Astrocyte of the cerebellum (primary cell): Measurements from ENCODE around the gene DLX4.

Experiments
- DNase-seq: peaks from one replicate; pipeline ENCODE4 v3.0.0-alpha.2; 2011; ENCODE audit warnings: low read depth
- H3K4me3 ChIP-seq: 2 replicates; pipeline ENCODE4 v1.5.1; 2011; ENCODE audit warnings: mild to moderate bottlenecking, low read depth, low read length, moderate library complexity
- in situ Hi-C: cut with HindIII; loops from 2 replicates; pipeline ENCODE4 v1.10.0; 2017; ENCODE audit warnings: low sequenced_read_pairs
- TF ChIP-seq, protein P1 (sequence below): IDR thresholded peaks from 2 replicates; pipeline ENCODE4 v1.5.1; 2012; ENCODE audit warnings: low read length, low read depth, moderate library complexity, mild to moderate bottlenecking; ENCODE audit errors: missing control alignments

The DLX4 gene

DNA sequence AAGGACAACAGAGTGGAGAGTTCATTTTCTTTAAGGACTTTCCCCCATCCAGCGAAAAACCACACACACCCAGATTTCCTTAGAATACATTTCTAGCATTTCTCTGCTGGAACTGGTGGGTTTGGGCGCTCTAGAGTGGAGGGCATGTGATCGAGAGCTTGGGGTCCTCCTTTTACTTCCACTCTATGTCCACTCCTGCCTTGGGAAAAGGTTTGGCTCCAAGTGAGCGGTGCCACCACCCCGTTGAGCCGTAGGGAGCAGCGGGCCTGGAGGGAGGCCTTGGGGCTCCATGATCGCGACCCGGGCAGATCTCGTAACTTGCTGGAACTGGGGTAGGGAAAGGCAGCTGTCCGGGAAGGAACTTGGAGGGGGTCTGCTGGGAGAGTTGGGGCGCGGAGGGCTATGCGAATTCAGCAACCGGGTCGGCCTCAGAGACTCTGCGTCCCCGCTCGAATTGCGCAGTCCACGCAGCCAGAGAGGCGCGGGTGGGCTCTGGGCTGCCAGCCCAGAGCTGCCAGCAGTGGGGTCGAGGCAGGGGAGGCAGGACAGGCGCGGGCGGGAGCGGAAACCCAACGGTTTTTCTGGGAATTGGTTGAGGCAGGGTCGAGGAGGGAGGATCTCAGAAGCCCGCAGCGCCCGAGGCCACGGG lies 2.3 kb downstream of the DLX4 start:
- TF ChIP-seq, protein P1, sequence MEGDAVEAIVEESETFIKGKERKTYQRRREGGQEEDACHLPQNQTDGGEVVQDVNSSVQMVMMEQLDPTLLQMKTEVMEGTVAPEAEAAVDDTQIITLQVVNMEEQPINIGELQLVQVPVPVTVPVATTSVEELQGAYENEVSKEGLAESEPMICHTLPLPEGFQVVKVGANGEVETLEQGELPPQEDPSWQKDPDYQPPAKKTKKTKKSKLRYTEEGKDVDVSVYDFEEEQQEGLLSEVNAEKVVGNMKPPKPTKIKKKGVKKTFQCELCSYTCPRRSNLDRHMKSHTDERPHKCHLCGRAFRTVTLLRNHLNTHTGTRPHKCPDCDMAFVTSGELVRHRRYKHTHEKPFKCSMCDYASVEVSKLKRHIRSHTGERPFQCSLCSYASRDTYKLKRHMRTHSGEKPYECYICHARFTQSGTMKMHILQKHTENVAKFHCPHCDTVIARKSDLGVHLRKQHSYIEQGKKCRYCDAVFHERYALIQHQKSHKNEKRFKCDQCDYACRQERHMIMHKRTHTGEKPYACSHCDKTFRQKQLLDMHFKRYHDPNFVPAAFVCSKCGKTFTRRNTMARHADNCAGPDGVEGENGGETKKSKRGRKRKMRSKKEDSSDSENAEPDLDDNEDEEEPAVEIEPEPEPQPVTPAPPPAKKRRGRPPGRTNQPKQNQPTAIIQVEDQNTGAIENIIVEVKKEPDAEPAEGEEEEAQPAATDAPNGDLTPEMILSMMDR = no peak
- no peak for DNase-seq
- in situ Hi-C loops = no loop called here
- H3K4me3 ChIP-seq = no peak overlapping the region

DNA sequence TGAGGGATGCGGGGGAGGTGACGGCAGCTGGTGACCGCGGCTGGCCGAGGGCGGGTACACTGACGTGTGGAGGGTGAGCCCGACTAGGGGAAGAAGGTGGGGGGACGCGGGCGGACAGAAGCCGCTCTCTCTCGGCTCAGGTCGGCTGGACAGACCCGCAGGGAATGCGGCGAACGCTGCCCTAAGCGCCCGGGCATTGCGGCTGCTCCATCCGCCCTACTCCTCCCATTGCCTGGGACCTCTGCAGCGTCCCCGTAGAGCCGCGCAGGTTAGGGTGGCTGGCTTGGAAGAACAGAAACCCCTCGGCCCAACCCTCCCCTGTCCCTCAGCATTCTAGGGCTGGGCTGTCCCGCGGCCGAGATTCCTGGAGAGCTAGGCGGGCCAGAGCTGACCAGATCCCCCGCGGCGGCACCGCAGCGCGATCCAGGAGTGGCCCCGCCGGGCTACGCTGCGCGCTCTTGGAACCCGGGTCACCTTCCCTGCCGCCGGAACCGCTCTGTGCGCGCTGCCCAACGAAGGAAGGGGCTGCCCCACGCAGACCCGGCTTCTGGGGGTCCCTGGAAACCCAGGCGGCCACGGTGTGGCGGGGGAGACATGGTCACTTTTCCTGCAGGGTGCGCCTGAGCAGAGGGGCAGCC lies 3.0 kb downstream of the DLX4 start:
- TF ChIP-seq, protein P1 = no peak
- H3K4me3 ChIP-seq = no peak overlapping the region
- in situ Hi-C loops = no loop called here
- no peak for DNase-seq

DNA sequence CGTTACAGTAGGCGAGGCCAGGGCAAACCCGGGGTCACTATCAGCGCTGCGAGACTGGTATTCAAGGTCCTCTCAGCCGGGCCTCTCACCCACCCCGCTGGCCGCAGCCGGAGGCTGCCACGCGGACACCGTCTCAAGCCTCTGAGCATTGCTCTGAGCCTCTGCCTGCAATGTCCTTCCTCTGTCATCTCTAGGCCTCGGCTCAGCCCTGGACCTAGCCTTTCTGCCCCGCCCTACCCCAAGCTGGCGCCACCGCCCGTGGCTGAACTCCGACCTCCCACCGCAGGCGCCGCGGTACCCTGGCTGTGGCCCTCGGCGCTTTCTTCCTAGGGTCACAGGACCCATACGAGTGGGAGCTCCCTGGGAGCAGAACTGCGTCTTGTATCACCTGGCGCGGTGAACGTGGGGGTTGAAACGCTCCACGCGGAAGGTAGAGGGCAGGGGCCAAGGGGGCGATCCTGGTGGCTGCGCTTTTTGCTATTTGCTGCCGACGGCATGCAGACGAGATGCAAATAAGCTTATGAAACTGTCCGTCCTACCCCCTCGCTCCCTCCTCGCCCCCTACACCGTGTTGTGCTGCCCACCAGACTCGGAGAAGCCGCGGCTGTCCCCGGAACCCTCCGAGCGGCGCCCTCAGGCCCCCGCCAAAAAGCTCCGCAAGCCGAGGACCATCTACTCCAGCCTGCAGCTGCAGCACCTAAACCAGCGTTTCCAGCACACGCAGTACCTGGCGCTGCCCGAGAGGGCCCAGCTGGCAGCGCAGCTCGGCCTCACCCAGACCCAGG lies 3.7 kb downstream of the DLX4 start:
- H3K4me3 ChIP-seq = no peak overlapping the region
- in situ Hi-C loops = no loop called here
- no peak for DNase-seq

DNA sequence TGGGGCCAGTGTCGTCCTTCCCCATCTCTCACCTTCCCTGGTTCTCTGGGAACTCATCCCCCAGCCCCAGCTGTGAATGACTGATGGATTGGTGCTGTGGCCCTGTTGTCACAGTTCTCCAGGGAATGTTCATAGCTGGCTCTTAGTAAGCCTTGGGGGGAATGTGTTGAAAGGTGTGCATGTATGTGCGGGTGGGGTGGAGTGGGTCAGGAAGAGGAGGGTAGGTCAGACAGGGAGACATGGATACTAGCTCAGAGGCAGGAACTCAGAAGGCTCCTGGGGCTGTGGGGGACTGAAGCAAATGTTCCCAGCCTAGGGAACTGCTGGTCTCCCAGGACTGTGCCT lies 4.3 kb downstream of the DLX4 start:
- DNase-seq = no peak
- H3K4me3 ChIP-seq = no peak overlapping the region
- in situ Hi-C loops = no loop called here
- TF ChIP-seq, protein P1 = no peak

More for the DNA sequence above, 3.7 kb downstream of the DLX4 start:
- TF ChIP-seq, protein P1 = no peak

DNA sequence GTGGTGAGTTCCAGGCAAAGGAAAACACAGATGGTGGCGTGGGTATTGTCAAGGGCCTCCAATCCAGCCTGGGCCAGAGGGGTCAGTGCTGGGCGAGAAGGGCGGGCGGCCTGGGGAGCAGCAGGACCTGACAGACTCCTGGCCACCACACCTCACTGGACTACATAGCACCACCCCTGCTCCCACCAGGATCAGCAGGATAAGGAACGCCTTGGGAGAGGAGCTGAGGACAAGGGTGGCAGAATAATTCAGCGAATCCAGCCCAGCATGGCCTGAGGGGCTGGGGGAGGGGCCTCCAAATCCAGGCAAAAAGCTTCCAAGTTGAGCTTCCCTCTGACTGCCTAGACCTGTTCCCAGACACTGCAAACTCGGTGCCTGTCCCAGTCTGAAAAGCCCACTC lies 6.5 kb downstream of the DLX4 start:
- in situ Hi-C loops = loop anchor here (25.0 kb wide), 1 partner anchor 463 kb away; no protein-coding TSS in a partner anchor
- no peak for DNase-seq
- no peak overlapping the region for H3K4me3 ChIP-seq
- TF ChIP-seq, protein P1 = no peak

DNA sequence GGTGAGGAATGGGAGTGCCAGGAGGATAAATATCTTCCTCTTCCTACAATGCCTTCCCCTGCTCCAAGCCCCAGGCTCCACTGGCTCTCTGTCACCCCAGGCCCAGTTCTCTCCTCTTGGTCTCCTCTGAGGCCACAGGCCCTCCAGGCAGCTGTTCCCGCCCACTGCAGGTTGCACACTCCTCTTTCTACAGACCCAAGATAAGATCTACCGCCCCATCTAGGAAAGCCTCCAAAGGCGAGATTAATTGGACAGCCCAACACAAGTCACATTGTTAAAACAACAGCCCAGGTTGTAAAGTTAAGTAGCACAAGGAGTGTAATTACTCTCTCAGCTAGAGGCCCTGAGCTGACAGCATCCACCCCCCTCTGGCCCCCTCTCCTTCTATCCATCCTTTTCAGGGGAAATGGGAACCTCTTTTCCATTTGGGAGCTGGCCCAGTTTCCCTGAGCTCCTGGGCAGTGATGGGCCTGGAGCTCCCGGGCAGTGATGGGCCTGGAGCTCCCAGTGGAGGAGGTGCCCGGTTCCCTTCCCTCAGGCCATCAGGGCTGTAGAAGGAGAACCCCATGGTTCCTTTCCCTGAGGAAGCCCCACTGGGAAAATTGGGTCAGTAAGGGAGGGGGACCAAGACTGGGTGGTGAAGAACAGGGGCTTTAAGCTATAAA lies 7.3 kb downstream of the DLX4 start:
- DNase-seq = no peak

More for the DNA sequence above, 7.3 kb downstream of the DLX4 start:
- in situ Hi-C loops = loop anchor here (25.0 kb wide), 1 partner anchor 464 kb away; no protein-coding TSS in a partner anchor
- TF ChIP-seq, protein P1 = no peak
- no peak overlapping the region for H3K4me3 ChIP-seq
